NCI-H2196 treated with DMSO at 0.1 percent for 48 hours (cell line): ENCODE data around the gene EPS8L2.

Source experiments
- DNase-seq: peaks from one replicate; lab custom pipeline; 2025; ENCODE audit not compliant: unreplicated experiment; lab: John Stamatoyannopoulos, UW

Gene EPS8L2

GRCh38 chr11:748007-748359 lies 42.0 kb downstream of the EPS8L2 start:
- no peak for DNase-seq

DNA sequence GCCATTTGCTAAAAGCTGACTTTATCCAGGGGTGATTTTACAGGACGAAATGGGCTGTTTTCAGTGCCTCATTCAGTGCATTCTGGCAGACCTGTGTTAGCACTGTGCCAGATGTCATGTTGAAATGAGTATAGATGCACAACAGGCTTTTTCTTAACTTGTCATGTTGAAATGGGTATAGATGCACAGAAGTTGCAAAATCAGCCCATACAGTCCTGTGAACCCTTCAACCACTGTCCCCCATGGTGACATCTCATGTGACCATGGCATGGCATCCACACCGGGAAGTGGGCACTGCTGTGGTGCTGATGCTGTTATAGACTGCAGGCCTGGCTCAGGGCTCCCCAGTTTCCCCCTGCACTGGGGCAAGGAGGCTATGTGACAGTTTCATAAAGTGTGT lies 43.7 kb downstream of the EPS8L2 start:
- DNase-seq = no peak

DNA sequence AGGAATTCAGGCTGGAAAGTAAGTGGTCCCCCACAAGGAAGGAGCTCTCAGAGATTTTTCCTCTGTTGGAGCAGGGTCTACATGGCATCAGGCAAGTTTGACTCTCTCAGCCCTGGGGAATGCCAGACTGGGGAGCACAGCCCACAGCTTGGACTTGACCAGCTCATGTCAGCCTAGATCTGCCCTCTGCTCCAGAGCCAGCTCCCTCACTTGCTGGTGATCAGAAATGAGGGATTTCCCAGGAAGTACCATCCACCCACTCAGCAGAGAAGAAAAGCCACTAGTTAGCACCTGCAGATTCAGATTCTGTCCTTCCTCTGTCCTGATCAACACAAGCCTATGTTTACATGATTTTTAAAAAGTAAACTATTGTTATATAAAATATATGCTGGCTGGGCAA lies 54.2 kb downstream of the EPS8L2 start:
- DNase-seq = no peak

GRCh38 chr11:761526-762108 lies 55.6 kb downstream of the EPS8L2 start:
- no peak for DNase-seq

DNA sequence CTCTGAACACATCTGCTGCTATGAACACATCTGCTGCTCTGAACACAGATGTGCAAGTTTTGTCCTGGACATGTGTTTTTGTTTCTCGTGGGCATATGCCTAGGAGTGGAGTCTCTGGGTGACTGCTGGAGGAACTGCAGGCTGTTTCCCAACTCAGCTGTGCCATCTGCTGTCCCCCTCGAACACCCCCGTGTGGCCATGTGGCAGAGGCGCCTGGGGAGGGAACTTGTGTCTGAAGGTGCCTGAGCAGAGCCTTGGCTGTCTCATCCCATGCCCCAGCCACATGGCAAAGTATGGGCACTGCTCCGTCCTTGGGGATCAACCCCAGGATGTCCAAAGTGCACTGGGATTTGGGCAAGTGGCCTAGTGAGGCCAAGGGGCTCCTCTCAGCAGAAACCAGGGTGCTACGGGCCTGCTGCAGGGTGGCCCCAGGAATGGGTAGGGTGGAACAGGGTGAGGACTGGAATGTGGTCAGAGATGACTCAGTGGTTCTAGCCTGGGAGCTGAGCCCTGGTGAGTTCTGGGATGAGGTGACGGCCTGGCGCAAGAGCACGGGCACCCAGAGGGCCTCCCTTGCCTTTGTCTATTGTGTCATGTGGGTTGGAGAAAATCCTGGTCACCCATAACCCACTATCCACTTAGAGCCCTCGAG lies 56.5 kb downstream of the EPS8L2 start:
- DNase-seq = no peak

DNA sequence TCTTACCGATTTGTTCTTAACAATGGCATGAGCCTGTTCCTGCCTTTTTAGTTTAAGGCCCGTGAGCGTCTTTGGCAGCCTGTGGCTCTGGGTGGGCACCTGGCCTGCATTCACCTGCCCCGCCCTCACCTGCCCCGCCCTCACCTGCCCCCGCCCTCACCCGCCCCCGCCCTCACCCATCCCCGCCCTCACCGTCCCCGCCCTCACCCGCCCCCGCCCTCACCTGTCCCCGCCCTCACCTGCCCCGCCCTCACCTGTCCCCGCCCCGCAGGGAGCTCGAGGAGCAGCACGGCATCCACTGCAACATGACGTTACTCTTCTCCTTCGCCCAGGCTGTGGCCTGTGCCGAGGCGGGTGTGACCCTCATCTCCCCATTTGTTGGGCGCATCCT lies 57.0 kb downstream of the EPS8L2 start:
- no peak for DNase-seq

DNA sequence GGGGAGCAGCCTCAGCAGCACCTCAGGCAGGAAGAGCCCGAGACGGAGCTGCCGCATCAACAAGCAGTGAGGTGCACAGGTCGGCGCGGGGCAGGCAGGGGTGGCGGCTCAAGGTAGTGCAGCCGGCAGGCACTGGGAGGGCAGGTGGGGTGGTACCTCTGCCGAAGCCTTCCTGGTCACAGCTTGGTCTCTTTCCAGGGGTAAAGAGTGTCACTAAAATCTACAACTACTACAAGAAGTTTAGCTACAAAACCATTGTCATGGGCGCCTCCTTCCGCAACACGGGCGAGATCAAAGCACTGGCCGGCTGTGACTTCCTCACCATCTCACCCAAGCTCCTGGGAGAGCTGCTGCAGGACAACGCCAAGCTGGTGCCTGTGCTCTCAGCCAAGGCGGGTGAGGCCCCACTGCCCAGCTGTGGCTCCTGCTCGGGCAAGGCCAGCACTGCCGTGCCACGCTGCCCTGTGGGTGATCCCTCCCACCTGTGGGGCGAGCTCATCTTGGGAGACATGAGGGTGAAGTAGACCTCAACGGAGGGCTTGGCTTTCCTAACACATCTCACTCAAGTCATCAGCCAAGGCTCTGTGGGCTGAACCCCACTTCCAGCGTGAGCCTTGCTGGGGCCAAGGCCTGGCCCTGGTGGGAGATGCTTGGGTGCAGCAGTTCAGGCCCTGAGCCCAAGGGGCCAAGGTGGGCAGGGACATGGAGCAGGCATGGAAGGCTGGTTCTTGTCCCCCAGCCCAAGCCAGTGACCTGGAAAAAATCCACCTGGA lies 57.7 kb downstream of the EPS8L2 start:
- DNase-seq = no peak

DNA sequence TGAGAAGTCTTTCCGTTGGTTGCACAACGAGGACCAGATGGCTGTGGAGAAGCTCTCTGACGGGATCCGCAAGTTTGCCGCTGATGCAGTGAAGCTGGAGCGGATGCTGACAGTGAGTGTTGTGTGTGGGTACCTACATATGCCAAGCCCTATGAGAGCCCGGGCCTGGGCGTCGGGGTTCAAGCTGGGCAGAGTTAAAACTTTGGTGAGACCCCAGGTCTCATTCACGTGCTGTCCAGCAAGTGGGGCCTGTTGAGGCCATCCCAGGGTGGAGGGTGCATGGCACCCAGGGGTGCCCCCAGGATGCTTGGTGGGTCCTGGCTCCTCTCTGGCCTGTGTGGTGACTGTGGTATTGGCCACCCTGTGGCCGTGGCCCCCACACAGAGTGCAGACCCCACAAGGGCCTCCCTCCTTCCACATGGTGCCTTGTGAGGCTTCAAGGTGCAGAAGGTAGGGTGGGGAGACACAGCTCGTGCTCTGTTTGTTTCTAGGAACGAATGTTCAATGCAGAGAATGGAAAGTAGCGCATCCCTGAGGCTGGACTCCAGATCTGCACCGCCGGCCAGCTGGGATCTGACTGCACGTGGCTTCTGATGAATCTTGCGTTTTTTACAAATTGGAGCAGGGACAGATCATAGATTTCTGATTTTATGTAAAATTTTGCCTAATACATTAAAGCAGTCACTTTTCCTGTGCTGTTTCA lies 58.4 kb downstream of the EPS8L2 start:
- no peak for DNase-seq

DNA sequence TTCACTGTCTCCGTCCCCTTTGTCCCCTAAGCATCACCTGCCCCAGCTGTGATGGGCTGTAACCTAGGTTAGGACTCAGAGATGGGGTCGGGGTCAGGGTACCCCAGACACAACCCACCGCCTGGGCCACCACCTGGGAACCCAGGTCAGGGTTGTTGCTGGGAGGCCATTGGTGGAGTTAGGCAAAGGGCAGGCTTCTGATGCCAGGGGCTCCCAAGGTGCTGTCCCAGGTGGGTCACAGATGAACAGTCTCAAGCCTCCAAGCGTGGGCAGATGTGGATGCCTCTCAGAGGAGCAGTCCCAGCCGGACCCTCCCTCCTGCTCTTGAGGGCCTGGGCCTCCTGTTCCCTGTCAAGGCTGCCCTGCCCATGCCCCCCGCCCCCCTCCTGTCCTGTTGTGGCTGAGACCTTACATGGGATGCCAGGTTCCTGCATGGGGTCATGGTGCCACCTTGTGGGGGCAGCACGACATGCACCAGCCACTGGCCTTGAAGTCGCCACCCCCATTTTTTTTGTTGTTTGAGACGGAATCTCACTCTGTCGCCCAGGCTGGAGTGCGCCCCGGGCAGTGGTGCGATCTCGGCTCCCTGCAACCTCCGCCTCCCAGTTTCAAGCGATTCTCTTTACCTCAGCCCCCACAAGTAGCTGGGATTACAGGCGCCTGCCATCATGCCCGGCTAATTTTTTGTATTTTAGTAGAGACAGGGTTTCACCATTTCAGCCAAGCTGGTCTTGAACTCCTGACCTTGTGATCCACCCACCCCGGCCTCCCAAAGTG lies 59.2 kb downstream of the EPS8L2 start:
- DNase-seq = no peak

DNA sequence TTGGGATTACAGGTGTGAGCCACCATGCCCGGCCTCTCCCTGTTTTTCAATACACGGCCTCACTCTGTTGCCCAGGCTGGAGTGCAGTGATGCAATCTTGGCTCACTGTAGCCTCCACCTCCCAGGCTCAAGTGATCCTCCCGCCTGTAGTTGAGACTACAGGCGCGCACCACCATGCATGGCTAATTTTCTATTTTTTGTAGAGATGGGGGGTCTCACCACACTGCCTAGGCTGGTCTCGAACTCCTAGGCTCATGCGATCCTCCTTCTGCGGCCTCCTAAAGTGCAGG lies 59.7 kb downstream of the EPS8L2 start:
- DNase-seq = no peak

GRCh38 chr11:766106-766935 lies 60.3 kb downstream of the EPS8L2 start:
- no peak for DNase-seq

DNA sequence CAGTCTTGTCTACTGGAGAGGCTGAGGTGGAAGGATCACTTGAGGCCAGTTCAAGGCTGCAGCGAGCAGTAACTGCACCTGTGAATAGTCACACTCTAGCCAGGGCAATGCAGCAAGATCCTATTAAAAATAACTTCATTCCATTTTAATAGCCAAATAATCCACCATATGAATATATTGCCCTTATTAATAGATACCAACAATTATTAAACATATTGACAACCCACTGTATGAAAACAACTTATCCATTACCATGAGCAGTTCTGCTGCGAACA lies 60.8 kb downstream of the EPS8L2 start:
- DNase-seq = no peak

GRCh38 chr11:767238-767637 lies 61.2 kb downstream of the EPS8L2 start:
- no peak for DNase-seq

DNA sequence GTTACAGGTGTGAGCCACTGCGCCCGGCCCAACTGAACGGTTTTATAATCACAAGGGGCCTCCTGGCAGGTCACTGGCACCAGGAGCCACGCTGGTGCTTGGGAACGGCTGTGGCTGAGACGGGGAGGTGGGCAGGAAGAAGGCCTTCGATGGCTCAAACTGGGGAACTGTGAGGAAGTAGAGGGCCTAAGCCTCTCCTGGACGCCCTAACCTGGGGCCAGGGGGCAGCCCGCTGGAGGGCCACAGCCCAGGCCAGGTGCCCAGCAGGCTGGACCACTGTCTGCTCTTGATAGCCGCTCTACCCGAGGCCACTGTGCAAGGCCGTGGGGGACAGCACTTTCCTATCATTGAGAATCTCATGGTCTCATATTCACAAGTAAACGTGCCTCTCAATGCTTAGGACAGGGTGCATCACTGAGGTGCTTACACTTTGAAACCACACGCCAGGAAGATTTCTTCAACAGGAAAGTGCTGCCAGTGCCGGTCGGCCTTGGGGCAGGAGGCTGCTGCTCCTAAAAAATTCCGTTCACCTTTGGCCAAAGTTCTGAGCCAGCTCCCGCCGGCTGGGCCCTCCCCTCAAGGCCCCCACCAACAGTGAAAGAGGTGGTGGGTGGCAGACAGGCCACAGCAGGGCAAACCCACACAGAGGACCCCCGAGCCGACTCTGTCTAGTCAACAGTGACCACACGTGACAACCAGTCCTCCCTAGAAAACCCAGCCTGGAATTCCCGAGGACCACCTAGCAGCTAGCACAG lies 64.0 kb downstream of the EPS8L2 start:
- no peak for DNase-seq

DNA sequence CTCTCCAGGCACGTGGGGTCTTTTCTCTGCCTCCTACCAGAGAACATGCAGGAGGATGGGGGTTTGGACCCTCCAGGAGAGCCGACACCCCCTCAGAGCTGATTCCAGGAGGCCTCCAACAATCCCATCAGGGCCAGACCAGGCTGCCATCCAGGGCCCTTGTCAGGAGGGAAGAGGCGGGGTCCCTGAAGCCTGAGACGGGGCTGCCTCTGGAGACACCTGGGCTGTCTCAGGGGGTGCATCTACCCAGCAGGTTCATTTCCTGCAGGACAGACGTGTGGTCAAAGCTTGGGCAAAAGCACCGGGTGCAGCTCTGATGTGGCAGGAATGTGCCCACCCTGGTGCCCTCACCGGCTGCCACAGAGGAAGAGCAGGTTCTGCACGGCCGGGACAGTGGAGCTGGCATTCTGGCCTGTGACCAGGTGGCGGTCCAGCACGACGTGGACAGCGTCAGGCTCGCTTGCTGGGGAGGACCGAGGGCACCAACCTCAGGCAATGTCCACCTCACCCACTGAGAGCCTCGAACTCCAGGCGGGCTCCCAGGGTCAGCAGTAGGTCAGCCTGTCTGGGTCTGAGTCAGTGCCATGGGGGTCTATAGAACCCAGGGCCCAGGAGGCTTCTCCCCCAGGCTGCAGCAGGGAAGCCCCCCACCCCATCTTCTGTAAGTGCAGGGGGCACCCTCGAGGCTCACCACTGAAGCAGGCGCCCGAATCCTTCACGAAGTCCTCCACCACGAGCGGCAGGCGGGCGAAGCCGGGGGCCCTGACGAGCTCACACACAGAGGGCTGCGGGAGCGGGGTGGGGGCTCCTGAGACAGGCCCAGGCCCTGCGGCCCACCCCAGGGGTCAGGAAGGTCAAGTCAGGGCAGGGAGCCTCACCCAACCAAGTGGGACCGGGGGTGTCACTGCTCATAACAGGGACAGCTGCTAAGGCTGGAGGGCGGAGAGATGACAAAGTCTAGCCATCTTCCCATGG lies 64.9 kb downstream of the EPS8L2 start:
- DNase-seq = no peak

DNA sequence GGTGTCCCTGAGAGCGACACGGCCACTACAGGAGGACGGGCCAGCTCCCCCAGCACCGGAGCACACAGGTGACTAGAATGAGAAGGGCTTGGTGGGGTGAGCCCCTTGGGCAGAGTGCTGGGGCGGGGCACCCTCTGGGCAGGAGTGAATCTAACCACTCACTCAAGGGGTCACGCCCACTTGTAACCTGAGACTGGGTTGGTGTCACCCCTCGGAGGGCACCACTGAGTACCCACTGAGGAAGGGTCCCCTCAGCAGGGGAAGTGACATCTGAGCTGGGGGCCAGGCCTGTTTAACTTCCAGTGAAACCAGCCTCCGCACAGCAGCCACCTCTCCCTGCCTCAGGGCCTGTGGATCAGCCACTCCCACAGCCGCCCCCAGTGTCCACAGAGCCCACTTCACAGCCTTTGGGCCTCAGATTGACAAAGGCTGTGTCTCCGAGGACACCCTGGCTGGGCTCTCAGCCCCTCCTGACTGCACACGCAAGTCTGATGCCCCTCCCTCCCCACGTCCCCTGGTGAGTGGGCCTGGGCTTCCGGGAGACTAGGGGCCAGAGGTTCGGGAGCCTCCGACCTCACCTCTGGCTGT lies 65.7 kb downstream of the EPS8L2 start:
- DNase-seq = no peak

GRCh38 chr11:772429-773390 lies 66.7 kb downstream of the EPS8L2 start:
- no peak for DNase-seq
